LoVo (cell line): ENCODE results near the gene LAMA2.

ENCODE experiments used
- DNase-seq: peaks from one replicate; pipeline ENCODE4 v3.0.0-alpha.2; 2016; ENCODE audit warnings: low spot score

Gene LAMA2

GRCh38 chr6:129320892-129321291 lies 438.0 kb downstream of the LAMA2 start:
- DNase-seq = no peak

DNA sequence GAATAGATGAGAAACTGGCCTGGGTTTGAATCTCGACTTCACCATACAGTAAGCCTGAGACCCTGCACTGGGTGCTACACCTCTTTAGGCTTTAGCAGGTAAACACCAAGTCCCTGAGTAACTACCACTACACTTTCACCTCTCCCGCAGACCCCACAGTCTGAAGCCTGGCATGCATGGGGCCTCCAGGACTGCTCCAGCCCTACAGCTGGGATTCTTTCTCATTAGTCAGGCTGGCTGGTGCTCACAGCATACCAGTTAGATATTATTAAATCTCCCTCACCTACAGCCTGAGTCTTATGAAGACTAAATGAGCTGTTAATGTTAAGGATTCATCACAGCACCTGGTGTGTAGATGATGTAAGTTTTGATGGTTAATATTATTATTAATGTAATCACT lies 438.4 kb downstream of the LAMA2 start:
- no peak for DNase-seq

DNA sequence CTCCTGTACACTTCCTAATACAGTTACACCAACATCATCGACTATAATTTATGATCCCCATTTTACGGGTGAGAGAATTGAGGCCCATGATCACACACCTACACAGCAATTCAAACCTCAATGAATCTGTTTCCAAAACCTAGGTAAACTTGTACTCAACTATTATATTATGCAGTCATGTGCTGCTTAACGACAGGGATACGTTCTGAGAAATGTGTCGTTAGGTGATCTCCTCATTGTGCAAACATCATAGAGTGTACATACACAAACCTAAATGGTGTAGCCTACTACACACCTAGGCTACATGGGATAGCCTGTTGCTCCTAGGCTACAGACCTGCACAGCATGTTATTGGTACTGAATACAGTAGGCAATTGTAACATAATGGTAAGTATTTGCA lies 441.4 kb downstream of the LAMA2 start:
- no peak for DNase-seq

GRCh38 chr6:129329678-129330077 lies 446.7 kb downstream of the LAMA2 start:
- no peak for DNase-seq

- no peak for DNase-seq
Observed at GRCh38 chr6:129331450-129332138, 448.7 kb downstream of the LAMA2 start.

GRCh38 chr6:129335792-129336191 lies 452.9 kb downstream of the LAMA2 start:
- DNase-seq = no peak

GRCh38 chr6:129338683-129339082 lies 455.7 kb downstream of the LAMA2 start:
- no peak for DNase-seq

- no peak for DNase-seq
Observed at GRCh38 chr6:129340983-129341382, 458.0 kb downstream of the LAMA2 start.

- DNase-seq = no peak
Observed at GRCh38 chr6:129342243-129342642, 459.3 kb downstream of the LAMA2 start.

DNA sequence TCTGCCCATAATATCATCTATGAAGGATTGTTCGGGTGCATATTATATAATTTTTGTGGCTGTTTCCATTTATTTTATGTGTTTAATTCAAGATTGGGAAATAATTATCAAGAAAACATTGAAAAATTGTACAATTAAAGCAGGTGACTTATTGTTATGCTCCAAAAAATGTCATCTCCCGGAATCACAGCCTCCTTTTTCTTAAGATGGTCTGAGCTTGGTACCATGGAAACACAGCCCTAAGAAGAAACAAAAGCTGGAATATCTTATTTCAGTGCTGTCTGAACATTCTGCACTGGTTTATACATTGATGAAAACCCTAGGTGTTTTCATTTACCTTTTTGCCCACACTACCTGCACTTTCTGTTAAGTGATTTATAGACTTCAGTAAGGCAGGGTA lies 459.9 kb downstream of the LAMA2 start:
- DNase-seq = no peak

GRCh38 chr6:129344379-129344778 lies 461.4 kb downstream of the LAMA2 start:
- DNase-seq = no peak

DNA sequence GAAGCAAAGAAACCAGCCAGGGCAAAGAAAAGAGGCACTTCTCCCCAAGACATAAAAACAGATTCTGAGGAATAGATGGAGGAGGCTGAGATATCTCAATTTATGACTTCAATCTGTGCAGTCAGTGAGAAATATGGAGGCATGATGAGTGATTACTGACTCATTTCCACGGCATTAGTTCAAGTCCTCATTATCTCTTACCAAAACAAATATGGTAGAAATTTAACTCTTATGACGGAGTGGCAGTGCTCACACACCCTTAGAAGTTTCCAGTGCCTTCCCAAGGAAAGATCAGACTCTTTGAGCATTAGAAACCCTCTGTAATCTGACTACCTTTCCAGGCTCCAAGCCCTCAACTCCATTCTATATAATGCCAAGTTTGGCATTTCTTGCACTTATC lies 463.0 kb downstream of the LAMA2 start:
- DNase-seq = no peak

GRCh38 chr6:129346964-129347363 lies 464.0 kb downstream of the LAMA2 start:
- no peak for DNase-seq

DNA sequence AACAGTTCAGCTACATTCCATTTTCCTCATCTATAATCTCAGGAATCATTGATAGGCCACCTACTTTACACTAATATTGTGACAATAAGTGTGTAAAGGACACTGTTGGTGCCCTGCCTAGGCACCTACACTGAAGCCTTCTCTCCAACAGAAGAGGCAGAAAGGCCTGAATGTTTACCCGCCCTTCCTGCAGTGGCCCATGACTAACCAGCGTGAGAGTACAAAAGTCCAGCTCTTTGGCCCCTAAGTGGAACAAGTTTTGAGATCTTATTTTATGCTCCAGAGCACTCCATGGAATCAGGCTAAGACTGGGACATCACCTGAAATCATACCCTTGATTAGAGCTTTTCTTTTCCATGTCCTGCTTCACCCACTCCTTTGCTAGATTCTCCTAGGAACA lies 467.3 kb downstream of the LAMA2 start:
- DNase-seq = peak; percentile 47

GRCh38 chr6:129351807-129352206 lies 468.9 kb downstream of the LAMA2 start:
- no peak for DNase-seq

- DNase-seq = no peak
Observed at GRCh38 chr6:129353067-129353466, 470.1 kb downstream of the LAMA2 start.

GRCh38 chr6:129356129-129356528 lies 473.2 kb downstream of the LAMA2 start:
- no peak for DNase-seq

- DNase-seq = no peak
Observed at GRCh38 chr6:129359811-129360681, 477.1 kb downstream of the LAMA2 start.

DNA sequence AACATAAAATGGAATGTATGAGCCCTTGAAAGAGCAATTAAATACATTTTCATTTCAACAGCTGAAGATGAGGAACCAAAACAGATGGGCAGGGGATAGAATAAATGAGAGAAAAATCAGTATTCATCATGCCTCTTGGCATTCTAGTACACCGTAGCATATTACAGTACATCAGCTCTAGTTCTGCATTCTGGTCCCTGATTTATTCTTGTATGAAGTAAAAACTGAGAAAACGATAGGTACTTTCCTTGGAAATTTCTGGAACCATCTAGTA lies 477.7 kb downstream of the LAMA2 start:
- DNase-seq = no peak

DNA sequence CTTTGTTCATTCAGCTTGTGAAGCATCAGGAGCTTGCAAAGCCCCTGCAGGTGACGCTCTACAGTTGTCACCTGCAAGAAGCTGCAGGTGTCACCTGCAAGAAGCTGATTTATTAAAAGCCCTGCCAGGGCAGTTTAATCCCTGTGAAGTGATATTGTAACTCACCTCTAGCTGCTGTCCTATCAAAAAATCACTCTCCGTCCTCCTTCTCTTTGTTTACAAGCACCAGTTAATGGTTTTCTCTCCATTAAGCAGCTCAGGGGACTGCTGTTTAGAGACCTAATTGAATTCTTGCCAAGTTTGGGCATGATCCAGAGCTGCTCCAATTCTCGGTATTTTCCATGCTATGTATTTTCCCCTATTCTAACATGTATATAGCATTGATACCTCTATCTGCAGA lies 481.1 kb downstream of the LAMA2 start:
- no peak for DNase-seq

DNA sequence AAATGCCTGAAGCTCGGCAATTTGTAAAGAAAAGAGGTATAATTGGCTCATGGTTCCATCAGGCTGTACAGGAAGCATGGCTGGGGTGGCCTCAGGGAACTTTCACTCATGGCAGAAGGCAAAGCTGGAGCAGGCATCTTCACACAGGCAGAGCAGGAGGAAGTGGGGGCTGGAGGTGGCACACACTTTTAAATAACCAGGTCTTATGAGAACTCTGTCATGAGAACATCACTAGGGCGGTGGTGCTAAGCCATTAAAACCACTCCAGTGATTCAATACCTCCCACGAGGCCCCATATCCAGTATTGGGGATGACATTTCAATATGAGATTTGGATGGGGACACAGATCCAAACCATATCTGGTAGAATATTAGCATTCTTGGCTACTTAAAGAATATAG lies 481.8 kb downstream of the LAMA2 start:
- DNase-seq = no peak

DNA sequence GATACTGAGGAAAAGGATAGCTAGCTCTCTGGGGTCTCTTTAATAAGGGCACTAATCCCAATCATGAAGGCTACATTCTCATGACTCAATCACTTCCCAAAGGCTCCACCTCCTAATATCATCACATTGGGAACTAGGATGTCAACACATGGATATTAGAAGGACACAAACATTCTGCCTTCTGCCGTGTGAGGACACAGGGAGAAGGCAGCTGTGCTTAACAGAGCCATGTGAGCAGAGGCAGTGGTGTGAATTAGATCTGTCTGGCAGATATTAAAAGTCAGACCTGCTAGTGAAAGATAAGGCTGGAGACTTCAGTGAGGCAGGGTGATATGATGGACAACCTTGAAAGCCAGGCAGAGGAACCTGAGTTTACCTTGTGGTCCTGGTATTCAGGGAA lies 485.1 kb downstream of the LAMA2 start:
- DNase-seq = no peak

DNA sequence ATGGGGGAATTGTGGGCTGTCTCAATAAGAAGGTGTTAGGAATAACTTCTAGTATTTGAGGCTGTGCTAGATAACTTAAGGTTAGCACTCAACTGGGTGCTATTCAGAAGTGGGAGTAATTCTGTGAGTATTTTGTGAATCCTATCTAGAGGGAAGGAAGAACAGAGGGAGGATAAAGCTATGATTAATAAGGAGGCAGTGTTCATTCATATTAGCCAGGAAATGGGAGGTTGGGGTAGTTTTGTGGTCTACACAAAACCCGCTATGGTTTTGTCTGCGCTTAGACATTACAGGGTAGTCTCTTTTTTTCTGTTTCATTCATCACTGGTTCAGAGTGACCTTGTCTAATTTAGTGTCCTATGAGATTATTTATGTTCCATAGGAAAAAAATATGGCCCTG lies 486.0 kb downstream of the LAMA2 start:
- no peak for DNase-seq

DNA sequence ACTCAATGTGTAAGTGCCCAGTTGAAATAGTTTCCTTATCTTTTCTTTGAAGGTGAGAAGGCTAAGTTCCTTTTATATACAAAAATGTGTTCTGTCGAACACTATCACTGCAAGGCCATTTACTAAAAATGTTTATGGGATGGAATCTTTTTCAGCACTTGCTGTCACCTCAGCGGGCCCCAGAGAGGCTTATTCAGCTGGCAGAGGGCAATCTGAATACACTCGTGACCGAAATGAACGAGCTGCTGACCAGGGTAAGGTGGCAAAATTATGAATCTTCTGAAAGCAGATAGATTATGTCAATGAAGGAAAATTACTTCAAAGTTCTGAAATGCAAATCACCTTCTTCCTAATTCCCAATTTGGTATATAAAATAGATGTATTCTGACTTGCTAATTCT lies 486.8 kb downstream of the LAMA2 start:
- DNase-seq = no peak
